ENCODE results near the gene DNAJB5.
"Not testable (repeated sequence)": the region's sequence is repeated elsewhere in the genome, so short reads cannot be mapped to it uniquely, and the experiment has no call there.

Gene DNAJB5

DNA sequence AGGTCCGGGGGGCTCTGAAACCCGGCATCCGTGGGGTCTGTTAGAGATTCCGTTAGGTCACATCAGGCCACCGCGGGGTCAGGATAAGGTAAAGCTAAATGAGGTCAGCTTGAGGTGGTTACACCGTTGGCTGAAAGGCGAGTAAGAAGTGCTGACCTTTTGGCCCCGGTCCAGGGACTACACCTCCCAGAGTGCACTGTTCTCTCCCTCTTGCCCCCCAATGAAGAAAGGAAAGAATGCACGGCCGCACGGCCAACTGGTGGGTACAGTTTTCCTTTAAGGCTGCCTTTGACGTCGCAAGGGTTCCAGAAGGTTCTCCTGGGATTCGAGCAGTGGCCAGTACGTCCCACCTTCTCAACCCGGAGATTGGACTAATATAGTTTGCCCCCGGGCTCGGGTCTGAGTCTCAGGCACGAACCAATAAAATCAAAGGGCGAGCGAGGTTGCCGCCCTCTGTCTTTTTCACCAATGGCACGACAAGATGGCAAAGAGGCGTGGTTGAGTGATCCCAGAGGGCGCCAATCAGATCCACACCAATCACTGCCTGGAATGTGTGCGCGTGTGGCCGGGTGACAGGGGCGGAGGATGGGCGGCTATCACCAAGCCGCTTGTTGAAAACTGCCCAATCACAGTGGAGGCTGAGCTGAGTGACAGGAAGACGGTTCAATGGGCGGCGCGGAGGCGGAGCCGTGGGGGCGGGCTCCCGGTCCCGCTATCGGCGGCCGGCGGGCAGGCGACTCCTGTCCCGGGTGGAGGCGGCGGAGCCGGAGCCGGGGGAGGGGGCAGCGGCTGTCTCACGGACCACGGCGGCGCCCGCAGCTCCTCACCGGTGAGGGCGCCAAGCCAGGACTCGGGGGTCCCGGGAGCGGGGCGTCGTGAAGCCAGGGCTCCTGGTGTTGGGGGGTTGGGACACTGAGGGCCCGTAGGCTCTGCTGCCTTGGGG lies at the start of gene DNAJB5:
Gene DNAJB5, plus strand, starts transcription at position 743 of the 943 bp plus-strand sequence. CDS start 886 bp downstream, outside the sequence.
- peak; percentile 98 for DNase-seq

DNA sequence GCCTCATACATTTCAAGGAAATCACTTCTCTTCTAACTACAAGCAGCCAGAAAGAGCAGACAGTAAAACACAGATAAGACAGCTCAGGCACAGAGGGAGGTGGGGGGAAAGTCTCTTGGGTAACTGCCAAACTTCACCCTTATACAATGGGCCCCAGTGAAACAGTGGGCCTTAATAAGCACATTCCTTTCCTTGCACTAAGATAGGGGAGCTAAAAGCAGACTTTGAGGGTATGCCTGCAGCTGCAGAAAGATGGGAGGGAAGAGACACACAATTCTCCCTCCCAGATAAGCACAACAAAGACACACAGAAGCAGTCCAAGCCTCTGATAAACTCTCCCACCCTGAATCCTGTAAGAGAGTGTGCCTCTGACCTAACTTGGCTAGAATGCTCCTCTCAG lies 49.6 kb upstream of the DNAJB5 start:
- DNase-seq = peak; percentile 49

DNA sequence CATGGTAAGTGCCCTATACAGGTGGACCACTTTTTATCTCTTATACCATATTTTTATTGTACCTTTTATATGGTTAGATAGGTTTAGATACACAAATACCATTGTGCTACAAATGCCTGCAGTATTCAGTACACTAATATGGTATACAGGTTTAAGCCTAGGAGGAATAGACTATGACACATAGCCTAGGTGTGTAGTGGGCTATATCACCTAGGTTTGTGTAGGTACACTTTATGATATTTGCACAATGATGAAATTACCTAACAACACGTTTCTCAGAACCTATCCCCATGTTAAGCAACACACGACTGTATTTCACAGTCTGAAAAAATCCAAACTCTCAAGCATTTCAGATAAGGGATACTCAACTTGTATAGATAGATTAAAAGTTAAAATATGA lies 41.1 kb upstream of the DNAJB5 start:
- no peak for DNase-seq

DNA sequence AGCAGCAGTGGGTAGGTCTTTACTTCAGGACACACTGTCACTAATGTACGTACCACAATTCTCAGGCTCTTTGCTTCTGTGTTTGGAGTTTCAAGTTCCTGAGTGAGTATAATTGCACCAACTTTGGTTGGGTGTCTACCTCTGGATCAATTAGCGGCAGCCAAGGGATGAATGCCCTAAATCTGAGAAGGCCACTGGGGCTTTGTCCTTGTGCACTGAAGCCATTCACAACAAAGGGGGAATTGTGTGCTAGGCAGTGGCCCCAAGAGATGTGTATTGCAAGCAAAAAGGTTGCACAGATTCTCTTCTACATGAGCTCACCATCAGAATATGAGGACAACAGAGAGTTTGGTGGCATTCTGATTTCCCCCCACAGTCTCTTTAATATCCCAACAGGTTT lies 35.3 kb upstream of the DNAJB5 start:
- no peak for DNase-seq

DNA sequence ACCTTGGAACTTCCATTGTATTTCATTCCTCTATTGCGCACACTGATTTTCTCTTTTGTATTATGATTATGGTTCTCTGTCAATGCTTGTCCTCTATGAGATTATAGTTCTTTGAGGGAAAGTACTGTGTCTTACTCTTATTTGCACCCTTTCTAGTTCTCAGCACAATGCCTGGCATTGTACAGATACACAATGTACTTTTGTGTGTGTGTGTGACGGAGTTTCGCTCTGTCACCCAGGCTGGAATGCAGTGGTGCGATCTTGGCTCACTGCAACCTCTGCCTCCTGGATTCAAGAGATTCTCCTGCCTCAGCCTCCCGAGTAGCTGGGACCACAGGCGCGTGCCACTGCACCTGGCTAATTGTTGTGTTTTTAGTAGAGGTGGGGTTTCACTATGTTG lies 33.5 kb upstream of the DNAJB5 start:
- not testable (repeated sequence) for DNase-seq

DNA sequence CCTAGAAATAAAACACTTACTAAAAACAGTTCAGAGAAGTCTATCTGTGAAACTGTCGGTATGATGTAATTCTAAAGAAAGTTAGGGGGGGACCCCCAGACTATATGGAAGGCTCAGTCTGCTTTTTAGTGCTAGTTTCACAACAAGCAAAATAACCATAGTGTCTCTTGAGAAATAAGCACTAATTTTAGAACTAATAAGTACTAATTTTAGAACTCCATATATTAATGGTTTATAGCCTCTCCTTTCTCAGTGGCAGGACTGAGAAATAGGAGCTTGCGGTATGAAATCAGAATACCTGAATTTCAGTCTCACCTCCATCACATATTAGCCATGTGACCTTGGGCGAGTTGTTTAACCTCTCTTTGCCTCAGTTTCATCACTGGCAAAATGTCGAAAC lies 32.9 kb upstream of the DNAJB5 start:
- DNase-seq = no peak

DNA sequence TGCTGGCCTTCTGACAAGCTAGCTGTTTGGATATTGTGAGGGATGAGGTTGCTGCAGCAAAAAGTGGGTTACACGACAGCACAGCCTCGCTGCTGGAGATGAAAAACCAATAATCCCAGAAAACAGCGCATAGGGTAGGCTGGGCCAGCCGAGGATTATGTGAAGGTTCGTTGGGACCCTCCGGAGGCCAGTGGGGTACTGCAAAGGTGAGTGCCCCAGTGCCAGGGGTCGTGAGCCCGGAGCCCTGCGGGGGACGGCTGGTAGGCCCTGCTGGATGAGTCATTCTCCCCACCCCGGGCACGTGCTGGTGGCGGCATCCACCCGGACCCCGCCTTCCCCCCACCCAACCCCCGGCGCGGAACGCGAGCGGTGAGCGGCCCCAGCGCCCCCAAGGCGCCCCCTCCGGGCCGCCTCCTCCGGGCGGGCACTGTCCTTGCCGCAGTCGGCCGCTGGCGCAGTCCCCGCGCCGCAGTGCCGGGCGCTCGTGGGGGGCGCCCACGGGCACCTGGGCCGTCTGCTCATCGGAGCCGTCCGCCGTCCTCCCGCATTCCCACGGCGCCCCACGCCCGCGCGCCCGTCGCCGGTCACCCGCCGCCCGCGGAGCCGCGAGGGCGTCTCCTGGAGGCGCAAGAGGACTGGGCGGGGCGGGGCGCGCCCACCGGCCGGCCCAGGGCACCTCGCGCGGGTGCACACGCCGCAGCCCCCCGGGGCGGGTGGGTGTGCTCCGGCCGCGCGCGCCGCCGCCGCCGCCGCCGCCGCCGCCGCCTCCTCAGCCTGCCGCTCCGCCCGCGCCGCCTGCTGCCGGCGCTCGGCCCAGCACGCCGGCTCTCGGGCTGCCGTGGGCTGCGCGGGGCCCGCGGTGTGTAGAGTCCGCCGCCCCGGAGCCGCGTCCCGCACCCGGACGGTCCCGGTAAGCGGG lies 31.8 kb upstream of the DNAJB5 start, which contains the start of gene PHF24:
Gene PHF24, plus strand, starts transcription at position 794 of the 919 bp plus-strand sequence. CDS start 13,014 bp downstream, outside the sequence.
- DNase-seq = no peak

DNA sequence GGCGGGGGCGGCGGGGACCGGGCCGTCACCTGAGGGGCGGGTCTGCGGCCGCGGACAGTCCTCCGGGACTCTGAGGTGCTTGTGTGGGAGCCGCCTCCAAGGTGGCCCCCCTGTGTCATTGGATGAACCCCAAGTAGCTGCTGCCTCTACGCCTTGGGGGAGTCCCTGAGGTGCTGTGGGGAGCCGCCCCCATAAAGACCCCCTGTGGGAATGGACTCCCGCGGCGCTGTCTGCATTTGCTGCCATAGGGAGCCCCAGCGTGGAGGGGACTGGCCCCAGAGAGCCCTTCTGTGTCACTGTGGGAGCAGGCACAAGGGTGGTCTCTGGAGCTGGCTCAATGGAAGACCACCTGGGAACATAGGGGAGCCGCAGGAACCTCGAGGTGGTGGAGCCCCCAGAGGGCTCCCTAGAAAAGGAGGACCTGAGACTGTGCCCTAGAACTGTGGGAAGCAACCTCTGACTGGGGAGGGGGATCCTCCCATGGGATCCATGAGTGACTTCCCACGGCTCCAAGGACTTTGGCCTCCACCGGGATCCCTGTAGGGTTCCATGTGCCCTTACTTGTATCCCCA lies 31.0 kb upstream of the DNAJB5 start:
- no peak for DNase-seq

DNA sequence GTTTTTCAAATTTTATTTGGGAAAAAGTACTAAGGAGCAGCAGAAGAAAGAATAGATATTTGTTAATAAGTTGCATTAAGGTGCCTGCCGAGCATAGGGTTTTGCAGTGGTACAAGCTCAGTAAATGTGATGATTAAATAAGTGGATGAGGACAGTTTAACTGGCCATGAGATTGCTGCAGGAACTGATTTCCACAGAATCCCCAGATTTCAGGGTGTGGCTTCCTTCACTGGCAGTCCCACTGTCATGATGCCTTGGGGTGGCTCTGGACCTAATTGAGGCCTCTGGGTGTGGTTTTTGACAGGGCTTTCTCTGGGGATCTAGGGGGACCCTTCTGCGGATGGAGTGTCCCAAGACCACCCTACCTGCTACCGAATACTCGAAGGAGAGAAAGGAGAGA lies 30.1 kb upstream of the DNAJB5 start:
- DNase-seq = no peak

DNA sequence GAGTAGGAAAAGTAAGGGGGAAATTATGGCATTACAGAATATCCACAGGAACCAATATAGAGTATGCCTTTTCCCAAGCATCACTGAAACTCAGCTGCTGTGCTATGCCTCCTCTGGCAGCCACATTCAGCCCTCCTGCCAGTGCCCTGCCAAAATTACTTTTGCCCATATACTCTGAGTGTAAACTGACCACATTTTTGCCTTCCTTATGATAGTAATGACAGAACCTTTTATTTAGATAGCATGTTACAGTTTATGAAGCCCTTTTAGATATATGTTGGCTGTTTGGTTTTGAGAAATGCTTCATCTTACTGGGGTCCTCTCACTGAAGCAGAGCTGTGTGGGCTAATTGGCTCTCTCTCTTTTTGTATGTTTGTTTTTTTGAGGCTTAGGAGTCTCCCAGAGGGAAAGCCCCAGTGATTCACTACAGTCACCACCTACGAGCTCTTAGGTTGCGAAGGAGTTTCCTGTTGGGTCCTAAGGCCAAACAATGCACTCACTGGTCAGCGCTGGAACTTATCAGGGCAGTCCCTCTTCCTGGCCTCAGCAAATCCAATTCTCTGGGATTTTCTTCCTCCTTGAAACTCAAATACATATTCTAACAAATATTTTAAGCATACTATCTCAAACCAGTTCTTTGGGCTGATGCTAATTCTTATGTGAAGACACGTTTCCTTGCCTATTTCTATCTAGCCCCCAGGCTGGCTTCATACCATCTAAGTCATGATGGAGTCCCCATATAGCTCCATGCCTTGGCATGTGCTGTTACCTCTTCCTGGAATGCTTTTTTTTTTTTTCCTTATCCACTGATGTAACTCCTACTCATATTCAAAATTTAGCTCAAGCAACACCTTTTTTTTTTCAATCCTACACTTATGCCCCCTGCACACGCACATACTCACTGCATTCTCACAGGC lies 27.7 kb upstream of the DNAJB5 start:
- DNase-seq = no peak

DNA sequence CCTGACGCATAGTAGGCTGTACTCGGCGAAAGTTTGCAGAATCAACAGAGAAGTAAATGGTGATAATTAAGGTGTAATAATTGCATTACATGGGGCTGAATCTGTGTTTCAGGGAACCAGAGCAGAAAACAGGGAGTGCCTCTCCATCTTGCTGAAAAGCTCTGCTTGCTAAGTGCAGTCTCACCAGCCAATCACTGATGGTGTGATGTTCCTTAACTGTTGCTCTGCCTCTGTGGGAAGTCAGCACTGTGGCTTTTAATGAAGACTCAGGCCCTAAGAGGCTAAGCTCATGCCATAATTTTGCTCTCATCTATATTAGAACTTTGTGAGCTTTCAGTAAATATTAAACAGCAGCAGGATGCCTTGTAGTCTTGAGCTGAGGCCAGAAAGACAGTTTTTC lies 27.0 kb upstream of the DNAJB5 start:
- no peak for DNase-seq

DNA sequence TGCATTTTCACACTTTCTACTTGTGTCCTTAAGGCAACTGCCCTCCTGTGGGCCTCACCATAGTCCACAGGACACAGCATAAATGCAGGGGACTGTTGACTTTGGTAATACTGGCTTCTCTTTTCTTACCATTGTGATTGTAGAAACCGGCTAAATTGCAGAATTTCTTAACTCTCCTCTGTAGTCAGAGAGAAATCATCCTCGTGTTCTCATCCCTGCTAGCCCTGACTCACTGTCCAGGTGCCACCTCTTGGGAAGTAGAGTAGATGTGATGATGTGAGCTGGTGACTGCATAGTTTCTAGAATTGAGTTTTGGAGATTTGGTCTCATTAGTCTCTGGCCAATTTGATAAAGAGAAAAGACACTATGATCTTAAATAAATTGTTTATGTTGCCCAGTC lies 26.0 kb upstream of the DNAJB5 start:
- DNase-seq = no peak

DNA sequence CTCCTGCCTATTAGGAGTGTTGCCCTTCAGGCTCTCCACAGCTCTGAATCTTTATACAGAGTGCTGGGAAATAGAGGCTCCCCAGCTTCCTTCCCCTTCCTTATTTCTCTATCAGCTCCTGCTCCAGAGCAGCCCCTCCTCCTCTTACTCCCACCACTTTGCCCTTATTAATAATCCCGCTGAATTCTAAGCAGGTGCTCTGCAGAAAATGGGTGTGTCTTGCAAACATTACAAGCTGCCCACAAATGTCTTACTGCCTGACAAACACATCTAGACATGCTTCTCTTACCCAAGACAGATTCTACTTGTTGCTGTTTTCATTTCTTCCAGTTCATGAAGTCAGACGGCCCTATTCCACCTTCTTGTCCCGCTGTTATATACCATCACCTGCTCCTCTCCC lies 25.1 kb upstream of the DNAJB5 start:
- DNase-seq = no peak

DNA sequence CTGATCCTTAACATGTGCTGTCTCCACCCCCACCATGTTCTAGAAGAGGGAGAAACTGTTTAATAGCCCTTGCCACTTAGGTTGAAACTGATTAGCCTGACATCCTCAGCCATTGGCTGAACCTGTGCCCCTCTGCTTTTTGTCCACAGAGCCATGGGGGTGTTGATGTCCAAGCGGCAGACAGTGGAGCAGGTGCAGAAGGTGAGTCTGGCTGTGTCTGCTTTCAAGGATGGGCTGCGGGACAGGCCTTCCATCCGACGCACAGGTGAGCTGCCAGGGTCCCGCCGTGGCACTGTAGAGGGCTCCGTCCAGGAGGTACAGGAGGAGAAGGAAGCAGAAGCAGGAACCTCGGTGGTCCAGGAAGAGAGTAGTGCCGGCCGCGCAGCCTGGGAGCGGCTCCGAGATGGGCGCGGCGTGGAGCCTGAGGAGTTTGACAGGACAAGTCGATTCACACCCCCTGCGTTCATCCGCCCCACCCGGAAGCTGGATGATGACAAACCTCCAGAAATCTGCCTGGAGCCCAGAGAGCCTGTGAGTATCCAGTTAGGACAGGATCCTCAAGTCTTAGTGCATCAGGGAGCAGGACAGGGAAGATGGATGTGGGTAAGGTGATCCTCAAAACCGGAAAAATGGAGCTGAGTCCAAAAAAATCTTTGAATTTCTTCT lies 18.3 kb upstream of the DNAJB5 start:
- DNase-seq = no peak

DNA sequence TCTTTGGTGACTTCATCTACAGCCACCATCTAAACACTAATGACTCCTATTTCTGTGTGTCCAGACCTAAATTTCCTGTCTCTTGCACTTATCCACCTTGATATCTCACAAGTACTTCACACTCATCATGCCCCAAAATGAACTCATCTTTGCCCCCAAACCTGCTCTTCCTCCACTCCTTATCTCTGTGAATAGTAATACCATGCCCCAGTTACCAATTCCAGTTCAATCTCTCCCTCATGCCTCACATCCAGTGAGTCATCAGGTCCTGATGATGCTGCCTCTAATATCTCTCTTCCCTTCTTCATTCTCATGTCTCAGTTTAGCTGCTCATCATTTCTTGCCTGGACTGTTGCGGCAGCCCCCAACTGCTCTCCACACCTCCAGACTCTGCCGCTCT lies 14.9 kb upstream of the DNAJB5 start:
- no peak for DNase-seq

DNA sequence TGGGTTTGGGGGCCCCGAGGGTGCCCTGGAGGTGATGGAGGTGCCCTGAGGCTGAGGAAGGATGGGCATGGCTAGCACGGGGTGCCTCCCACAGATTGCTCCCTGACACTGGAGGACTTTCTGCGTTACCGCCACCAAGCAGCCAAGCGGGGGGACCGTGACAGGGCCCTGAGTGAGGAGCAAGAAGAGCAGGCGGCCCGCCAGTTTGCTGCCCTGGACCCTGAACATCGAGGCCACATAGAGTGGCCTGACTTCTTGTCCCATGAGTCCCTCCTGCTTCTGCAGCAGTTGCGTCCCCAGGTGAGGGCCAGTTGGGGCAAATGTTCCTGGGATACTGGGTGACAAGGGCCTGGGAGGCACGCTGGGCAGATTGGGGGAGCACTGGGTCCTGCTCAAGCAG lies 13.1 kb upstream of the DNAJB5 start:
- DNase-seq = no peak

DNA sequence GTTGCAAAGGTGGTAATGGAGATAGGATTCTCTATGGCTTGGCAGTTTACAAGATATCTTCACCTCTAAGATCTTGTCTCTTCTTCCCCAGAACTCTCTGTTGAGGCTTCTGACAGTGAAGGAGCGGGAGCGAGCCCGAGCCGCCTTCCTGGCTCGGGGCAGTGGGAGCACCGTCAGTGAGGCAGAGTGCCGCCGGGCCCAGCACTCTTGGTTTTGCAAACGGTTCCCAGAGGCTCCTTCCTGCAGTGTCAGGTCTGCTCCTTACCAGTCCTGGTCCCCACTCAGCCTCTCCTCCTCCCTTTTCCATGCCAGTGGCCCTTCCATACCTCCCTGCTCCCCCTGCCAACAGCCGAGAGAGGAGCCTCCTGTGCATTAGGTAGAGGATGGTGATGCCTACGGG lies 12.6 kb upstream of the DNAJB5 start:
- no peak for DNase-seq

DNA sequence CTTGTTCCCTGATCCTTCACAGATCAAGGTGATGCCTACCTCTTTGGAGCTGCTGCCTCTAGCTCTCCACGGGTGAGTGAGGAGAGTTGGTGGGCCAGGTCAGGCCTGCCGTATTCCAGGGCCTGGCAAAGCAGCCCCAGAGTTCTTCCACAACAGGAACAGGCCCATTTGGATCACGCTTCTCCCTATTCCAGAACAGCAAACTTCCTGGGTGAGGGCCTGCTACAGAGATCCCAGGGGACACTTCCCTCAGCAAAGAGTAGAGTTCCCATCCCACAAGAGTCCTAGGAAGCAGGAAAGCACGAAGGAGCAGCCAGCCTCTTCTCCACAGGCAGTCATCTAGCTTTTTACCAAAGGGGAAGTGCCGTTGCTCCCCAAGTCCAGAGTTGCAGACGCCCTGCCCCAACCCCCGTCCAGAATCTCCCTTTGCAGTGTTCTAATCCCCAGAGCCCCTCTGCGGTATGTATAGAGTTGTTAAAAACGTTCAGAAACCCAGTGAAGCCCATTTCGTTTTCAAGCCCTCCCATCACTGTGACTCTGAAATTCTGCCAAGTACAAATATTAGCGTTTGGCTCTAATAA lies 9.3 kb upstream of the DNAJB5 start:
- DNase-seq = no peak

DNA sequence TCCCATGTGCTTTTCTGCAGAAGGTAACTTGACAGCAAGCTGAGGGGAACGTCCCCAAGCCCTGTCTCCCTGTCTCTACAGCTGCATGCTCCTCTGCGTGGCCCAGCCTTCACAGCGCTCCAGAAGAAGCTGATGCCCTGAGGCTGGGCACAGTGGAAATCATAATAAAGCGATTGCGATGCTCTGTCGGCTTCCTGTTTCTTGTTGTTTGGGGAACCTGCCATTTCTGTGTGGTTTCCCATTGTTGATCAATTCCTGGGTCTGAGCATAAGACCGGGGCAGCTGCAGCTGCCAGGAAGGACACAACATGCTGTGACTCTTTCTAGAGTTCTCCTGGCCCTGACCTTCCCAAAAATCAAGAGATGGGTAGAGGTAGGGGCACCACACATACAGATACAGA lies 7.2 kb upstream of the DNAJB5 start:
- no peak for DNase-seq

DNA sequence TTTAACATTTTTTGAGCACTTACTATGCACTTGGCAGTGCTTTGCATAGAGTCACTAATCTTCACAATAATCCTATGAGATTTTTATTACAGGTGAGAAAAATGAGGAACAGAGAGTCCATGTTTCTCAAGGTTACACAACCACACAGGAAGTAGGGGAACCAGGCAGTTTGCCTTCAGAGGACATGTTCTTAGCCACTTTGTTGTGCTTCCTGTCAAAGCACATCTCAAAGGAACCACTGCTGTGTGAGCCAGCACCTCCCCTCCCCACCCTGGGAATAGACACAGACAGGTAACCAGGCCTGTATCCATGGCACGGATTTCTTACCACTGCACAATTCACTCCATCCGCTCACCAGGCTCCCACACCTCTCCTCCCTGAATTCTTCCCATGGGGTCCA lies 6.3 kb upstream of the DNAJB5 start:
- no peak for DNase-seq

DNA sequence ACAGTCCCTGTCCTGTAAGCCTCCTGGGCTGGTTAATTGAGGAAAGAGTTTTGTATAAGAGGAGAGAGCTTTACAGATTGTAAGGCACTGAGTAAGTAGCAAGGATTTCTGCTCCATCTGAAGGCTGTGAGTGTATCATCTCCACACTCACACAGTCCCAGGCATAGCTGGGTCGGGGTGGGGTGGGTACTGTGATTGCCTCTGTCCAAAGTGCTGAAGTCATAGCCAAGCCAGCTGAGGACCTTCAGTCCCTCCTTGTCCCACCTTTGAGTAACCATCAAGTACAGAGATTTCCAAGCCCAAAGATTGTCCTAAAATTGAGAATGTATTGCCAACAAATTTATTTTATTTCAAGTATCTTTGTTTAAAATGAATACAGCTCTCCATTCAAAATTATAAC lies 5.5 kb upstream of the DNAJB5 start:
- peak; percentile 33 for DNase-seq
